HAP-1 (cell line): ENCODE measurements around the gene CER1.
"Not testable (repeated sequence)": the region's sequence is repeated elsewhere in the genome, so short reads cannot be mapped to it uniquely, and the experiment has no call there.

ENCODE experiments used
- DNase-seq, 2 experiments: peaks; one replicate each; pipeline ENCODE4 v3.0.0-alpha.2; 2016 to 2020; ENCODE audit warnings: low spot score in 2 of 2
- H3K27me3 ChIP-seq: fragments of 250-450 bp; sonication (Bioruptor Pico); 2 replicates; pipeline ENCODE4 v1.5.1; 2020; ENCODE audit warnings: low read depth, mild to moderate bottlenecking, moderate library complexity
- H3K36me3 ChIP-seq: fragments of 250-450 bp; sonication (Bioruptor Pico); replicated peaks from 2 replicates; pipeline ENCODE4 v1.5.1; 2020; ENCODE audit warnings: mild to moderate bottlenecking
- H3K4me1 ChIP-seq: fragments of 250-450 bp; sonication (Bioruptor Pico); 2 replicates; pipeline ENCODE4 v1.5.1; 2020; ENCODE audit warnings: mild to moderate bottlenecking
- H3K4me3 ChIP-seq: fragments of 250-450 bp; sonication (Bioruptor Pico); 2 replicates; pipeline ENCODE4 v1.5.1; 2020; ENCODE audit warnings: mild to moderate bottlenecking, moderate library complexity
- H3K9me3 ChIP-seq: fragments of 250-450 bp; sonication (Bioruptor Pico); 2 replicates; pipeline ENCODE4 v1.5.1; 2020; ENCODE audit warnings: mild to moderate bottlenecking, moderate library complexity
- in situ Hi-C: fragments of 300-500 bp; cut with MboI; formaldehyde crosslinking; loops from 3 replicates; pipeline ENCODE4 v1.14.3; 2020; ENCODE audit warnings: low sequenced_read_pairs, inconsistent platforms, mixed read lengths

CER1 gene

GRCh38 chr9:14702200-14702720, 20.3 kb downstream of the CER1 start:
- Histone ChIP-seq H3K4me3 (no peak overlapping the region), H3K4me1 (no peaks in the 10 kb centered on the region), H3K36me3 (no peaks in the 10 kb centered on the region), H3K9me3 (no peaks in the 10 kb centered on the region), H3K27me3 (no peaks in the 10 kb centered on the region)
- in situ Hi-C loops, result no loop called here
- no peak for DNase-seq

- Histone ChIP-seq H3K27me3 (0 out of 2 replicates have a peak, but pooled peaks cover 2% of the 10 kb centered on the region), H3K9me3 (no peaks in the 10 kb centered on the region), H3K4me3 (peak within 1 kb of the TSS; percentile 50), H3K4me1 (peaks cover 7% of the 10 kb centered on the region; the same call in 1 of the 2 replicates), H3K36me3 (peaks cover under 1% of the 10 kb centered on the region; the same call in 1 of the 2 replicates)
- in situ Hi-C loops, result no loop called here
- DNase-seq, result peak; percentile 44 to 75
Measured at GRCh38 chr9:14693251-14693861, 29.2 kb downstream of the CER1 start, which contains the start of gene ZDHHC21. Gene ZDHHC21, minus strand, starts transcription at chr9:14693432. Its CDS starts 19,092 bp downstream, at chr9:14674340.

- Histone ChIP-seq H3K27me3 (0 out of 2 replicates have a peak, but pooled peaks cover 2% of the 10 kb centered on the region), H3K36me3 (peaks cover 5% of the 10 kb centered on the region; the same call in 1 of the 2 replicates), H3K4me1 (peaks cover 7% of the 10 kb centered on the region; the same call in 1 of the 2 replicates), H3K9me3 (no peaks in the 10 kb centered on the region), H3K4me3 (peak overlapping the region; percentile 50)
- peak; percentile 27 to 58 for DNase-seq
- in situ Hi-C loops, result no loop called here
Measured at GRCh38 chr9:14692470-14693250, 29.9 kb downstream of the CER1 start.

- Histone ChIP-seq H3K9me3 (no peaks in the 10 kb centered on the region), H3K4me1 (peaks cover 7% of the 10 kb centered on the region; the same call in 1 of the 2 replicates), H3K4me3 (no peak overlapping the region), H3K36me3 (peaks cover 5% of the 10 kb centered on the region; the same call in 1 of the 2 replicates), H3K27me3 (no peaks in the 10 kb centered on the region)
- no peak for DNase-seq
- in situ Hi-C loops, result no loop called here
Measured at GRCh38 chr9:14690948-14691730, 31.4 kb downstream of the CER1 start.

GRCh38 chr9:14687042-14687719, 35.4 kb downstream of the CER1 start:
- DNase-seq, result no peak
- in situ Hi-C loops, result no loop called here
- Histone ChIP-seq H3K9me3 (no peaks in the 10 kb centered on the region), H3K27me3 (no peaks in the 10 kb centered on the region), H3K36me3 (peaks cover 5% of the 10 kb centered on the region; the same call in 1 of the 2 replicates), H3K4me1 (peaks cover 4% of the 10 kb centered on the region; the same call in 1 of the 2 replicates), H3K4me3 (no peak overlapping the region)

- Histone ChIP-seq H3K4me3 (no peak overlapping the region), H3K9me3 (no peaks in the 10 kb centered on the region), H3K27me3 (no peaks in the 10 kb centered on the region), H3K36me3 (peaks cover 5% of the 10 kb centered on the region; the same call in 1 of the 2 replicates), H3K4me1 (no peaks in the 10 kb centered on the region)
- in situ Hi-C loops, result no loop called here
- no peak for DNase-seq
Measured at GRCh38 chr9:14686168-14686567, 36.4 kb downstream of the CER1 start.

GRCh38 chr9:14682616-14683015, 39.9 kb downstream of the CER1 start:
- H3K4me1 ChIP-seq, H3K4me3 ChIP-seq, H3K9me3 ChIP-seq, in situ Hi-C loops, DNase-seq, H3K27me3 ChIP-seq, H3K36me3 ChIP-seq: not testable (repeated sequence)

- H3K4me1 ChIP-seq, result no peaks in the 10 kb centered on the region
- no peaks in the 10 kb centered on the region for H3K27me3 ChIP-seq
- no peaks in the 10 kb centered on the region for H3K9me3 ChIP-seq
- no peak for DNase-seq
- in situ Hi-C loops, result no loop called here
- peaks cover 5% of the 10 kb centered on the region; the same call in 1 of the 2 replicates for H3K36me3 ChIP-seq
- no peak overlapping the region for H3K4me3 ChIP-seq
Measured at GRCh38 chr9:14678776-14679175, 43.8 kb downstream of the CER1 start.

- in situ Hi-C loops, result no loop called here
- no peak for DNase-seq
- Histone ChIP-seq H3K4me1 (no peaks in the 10 kb centered on the region), H3K4me3 (no peak overlapping the region), H3K27me3 (no peaks in the 10 kb centered on the region), H3K36me3 (peaks cover 5% of the 10 kb centered on the region; the same call in 1 of the 2 replicates), H3K9me3 (no peaks in the 10 kb centered on the region)
Measured at GRCh38 chr9:14677872-14678271, 44.7 kb downstream of the CER1 start.

GRCh38 chr9:14677396-14677795, 45.1 kb downstream of the CER1 start:
- no peak overlapping the region for H3K4me3 ChIP-seq
- no peak for DNase-seq
- H3K27me3 ChIP-seq, result no peaks in the 10 kb centered on the region
- no peaks in the 10 kb centered on the region for H3K4me1 ChIP-seq
- H3K9me3 ChIP-seq, result no peaks in the 10 kb centered on the region
- in situ Hi-C loops, result no loop called here
- peaks cover 5% of the 10 kb centered on the region; the same call in 1 of the 2 replicates for H3K36me3 ChIP-seq

- H3K27me3 ChIP-seq, result no peaks in the 10 kb centered on the region
- in situ Hi-C loops, result no loop called here
- no peaks in the 10 kb centered on the region for H3K9me3 ChIP-seq
- H3K4me3 ChIP-seq, result no peak overlapping the region
- no peaks in the 10 kb centered on the region for H3K4me1 ChIP-seq
- no peak for DNase-seq
- no peaks in the 10 kb centered on the region for H3K36me3 ChIP-seq
Measured at GRCh38 chr9:14674630-14675029, 47.9 kb downstream of the CER1 start.

GRCh38 chr9:14671377-14671776, 51.2 kb downstream of the CER1 start:
- DNase-seq, result no peak
- in situ Hi-C loops, result no loop called here
- H3K27me3 ChIP-seq, result no peaks in the 10 kb centered on the region
- H3K4me3 ChIP-seq, result no peak overlapping the region
- H3K9me3 ChIP-seq, result no peaks in the 10 kb centered on the region
- no peaks in the 10 kb centered on the region for H3K36me3 ChIP-seq
- no peaks in the 10 kb centered on the region for H3K4me1 ChIP-seq

- no peaks in the 10 kb centered on the region for H3K36me3 ChIP-seq
- H3K9me3 ChIP-seq, result no peaks in the 10 kb centered on the region
- no peaks in the 10 kb centered on the region for H3K4me1 ChIP-seq
- H3K4me3 ChIP-seq, result no peak overlapping the region
- in situ Hi-C loops, result no loop called here
- no peak for DNase-seq
- H3K27me3 ChIP-seq, result no peaks in the 10 kb centered on the region
Measured at GRCh38 chr9:14670718-14671117, 51.8 kb downstream of the CER1 start.
